Retinal pigment epithelial cell (primary cell): ENCODE results near the gene MTCH1.
"Not testable (repeated sequence)": the region's sequence is repeated elsewhere in the genome, so short reads cannot be mapped to it uniquely, and the experiment has no call there.

Source experiments
- DNase-seq: peaks from one replicate; pipeline ENCODE4 v3.0.0-alpha.2; 2010; ENCODE audit warnings: low read depth
- H3K4me3 ChIP-seq: 2 replicates; pipeline ENCODE4 v1.5.1; 2011; ENCODE audit warnings: mild to moderate bottlenecking, low read length, control low read depth, moderate library complexity
- TF ChIP-seq, protein P1 (sequence below): conservative IDR thresholded peaks from 2 replicates; pipeline ENCODE4 v1.5.1; 2011; ENCODE audit warnings: low read depth, low read length, control low read depth, inconsistent platforms

MTCH1 gene

DNA sequence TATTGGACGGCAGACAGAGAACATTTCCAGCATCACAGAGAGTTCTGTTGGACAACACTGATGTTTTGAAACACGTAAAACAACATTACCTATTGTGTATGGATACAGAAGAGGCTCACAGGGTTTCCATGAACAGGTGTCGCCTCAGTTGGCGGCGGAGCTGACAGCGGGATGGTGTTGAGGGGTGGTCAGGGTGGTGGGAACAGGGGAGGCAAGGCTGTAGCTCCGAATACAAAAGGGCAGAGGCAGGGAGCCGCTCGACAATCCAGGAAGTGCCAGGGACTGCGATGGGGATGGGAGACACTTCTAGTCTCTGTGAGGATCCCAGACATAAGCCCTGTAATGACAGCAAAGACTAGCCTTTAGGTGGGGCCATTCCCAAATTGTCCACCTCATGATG lies 46.0 kb downstream of the MTCH1 start:
- no peak overlapping the region for H3K4me3 ChIP-seq
- TF ChIP-seq, protein P1, sequence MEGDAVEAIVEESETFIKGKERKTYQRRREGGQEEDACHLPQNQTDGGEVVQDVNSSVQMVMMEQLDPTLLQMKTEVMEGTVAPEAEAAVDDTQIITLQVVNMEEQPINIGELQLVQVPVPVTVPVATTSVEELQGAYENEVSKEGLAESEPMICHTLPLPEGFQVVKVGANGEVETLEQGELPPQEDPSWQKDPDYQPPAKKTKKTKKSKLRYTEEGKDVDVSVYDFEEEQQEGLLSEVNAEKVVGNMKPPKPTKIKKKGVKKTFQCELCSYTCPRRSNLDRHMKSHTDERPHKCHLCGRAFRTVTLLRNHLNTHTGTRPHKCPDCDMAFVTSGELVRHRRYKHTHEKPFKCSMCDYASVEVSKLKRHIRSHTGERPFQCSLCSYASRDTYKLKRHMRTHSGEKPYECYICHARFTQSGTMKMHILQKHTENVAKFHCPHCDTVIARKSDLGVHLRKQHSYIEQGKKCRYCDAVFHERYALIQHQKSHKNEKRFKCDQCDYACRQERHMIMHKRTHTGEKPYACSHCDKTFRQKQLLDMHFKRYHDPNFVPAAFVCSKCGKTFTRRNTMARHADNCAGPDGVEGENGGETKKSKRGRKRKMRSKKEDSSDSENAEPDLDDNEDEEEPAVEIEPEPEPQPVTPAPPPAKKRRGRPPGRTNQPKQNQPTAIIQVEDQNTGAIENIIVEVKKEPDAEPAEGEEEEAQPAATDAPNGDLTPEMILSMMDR = no peak
- DNase-seq = no peak

DNA sequence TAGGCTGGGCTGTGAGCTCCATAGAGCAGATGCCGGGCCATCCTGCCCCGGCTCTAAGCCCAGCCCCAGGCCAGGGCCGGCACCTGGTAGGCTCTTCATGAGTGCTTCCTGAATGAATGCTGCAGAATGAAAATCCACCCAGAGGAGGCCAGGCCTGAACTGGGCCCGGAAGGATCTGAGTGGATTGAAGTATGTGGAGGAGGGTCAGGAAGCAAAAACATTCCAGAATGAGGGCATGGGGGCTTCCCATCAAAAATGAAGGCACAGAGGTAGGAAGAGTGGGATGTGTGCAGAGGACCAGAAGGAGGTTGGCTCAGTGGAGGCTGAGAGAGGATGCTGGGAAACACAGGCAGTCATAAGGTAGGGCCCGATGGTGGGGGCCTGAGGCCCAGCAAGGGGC lies 47.0 kb downstream of the MTCH1 start:
- DNase-seq, H3K4me3 ChIP-seq: not testable (repeated sequence)

DNA sequence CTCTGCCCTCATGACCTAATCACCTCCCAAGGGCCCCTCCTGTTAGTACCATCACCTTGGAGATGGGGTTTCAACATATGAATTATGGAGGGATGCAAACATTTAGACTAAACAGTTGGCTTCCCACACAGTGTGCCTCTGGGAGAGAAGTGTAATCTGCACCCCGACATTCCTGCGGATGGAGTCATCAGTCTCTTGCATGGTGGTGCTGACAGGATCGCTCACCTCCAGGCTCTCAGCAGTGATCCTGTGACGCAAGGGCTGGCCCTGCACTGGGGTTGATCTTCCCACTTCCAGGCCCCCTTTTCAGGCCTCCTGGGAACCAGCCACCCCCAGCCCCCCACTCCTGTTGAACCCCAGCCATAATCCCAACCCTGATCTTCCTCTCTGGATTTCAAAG lies 47.5 kb downstream of the MTCH1 start:
- peak; percentile 93 for DNase-seq
- TF ChIP-seq, protein P1 = no peak

DNA sequence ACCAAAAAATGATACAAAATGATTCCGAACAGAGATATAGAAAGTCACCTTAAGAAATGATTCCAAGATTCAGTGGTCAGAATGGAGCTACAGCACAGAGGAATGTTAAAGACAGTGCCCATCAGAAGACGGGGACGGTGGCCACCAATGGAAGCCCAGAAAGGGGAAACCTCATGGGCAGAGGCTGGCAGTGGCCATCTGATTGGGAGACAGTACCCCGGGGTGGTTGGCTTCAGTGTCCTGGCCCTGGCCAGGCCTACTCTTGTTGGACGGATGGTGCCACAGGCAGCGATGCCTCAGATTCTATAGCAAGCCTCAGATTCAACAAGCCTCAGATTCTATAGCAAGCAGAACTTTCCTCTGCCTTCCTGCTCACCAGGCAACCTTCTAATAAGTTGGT lies 48.1 kb downstream of the MTCH1 start:
- TF ChIP-seq, protein P1 = no peak
- DNase-seq = no peak
- H3K4me3 ChIP-seq = no peak overlapping the region

More for the DNA sequence above, 47.5 kb downstream of the MTCH1 start:
- H3K4me3 ChIP-seq = no peak overlapping the region

DNA sequence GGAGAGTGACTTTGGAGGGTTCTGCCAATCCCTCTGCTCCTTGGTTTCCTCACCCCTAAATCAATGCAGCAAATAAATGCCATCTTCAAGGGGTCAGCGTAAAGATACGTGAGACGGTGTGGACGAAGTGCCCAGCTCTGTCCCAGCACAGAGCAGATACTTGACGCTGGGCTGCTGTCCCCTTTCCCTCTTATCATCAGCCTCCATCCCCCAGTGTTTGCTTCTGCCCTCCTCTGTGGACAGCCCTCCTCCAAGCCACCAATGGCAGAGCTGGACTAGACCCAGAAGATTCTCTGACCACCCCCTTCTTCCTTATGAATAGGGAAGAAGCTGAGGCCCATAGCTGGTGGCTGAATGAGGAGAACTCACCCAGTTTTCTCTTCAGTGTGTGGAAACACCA lies 49.2 kb downstream of the MTCH1 start:
- H3K4me3 ChIP-seq = no peak overlapping the region
- DNase-seq = no peak
- TF ChIP-seq, protein P1 = no peak

DNA sequence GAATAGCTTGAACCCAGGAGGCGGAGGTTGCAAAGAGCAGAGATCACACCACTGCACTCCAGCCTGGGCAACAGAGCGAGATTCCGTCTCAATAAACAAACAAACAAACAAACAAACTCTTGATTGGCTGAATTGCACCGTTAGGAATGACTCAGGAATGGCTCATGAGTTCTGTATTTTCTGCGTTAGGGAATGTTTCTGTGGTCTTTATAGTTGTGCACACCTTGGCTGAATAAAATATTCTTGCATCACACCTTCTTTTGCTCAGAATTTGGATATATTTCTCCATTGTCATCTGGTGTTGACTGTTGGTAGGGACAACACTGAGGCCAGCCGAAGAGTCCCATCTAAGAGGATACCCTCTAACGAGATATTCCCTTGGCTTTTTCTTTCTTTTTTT lies 51.1 kb downstream of the MTCH1 start:
- TF ChIP-seq, protein P1 = no peak
- no peak for DNase-seq

DNA sequence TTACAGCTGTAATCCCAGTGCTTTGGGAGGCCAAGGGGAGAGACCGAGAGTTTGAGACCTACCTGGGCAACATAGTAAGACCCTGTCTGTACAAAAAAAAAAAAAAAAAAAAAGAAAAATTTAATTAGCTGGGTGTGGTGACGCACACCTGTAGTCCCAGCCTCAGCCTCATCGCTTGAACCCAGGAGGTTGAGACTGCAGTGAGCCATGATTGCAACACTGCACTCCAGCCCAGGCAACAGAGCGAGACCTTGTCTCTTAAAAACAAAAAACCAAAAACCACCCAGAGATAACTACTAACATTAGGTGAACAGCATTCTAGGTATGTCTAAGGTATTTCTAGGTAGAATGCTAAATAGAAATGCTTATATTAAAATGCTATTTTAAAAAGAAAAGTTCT lies 52.5 kb downstream of the MTCH1 start:
- DNase-seq = no peak
- H3K4me3 ChIP-seq = no peak overlapping the region
- TF ChIP-seq, protein P1 = no peak

More for the DNA sequence above, 51.1 kb downstream of the MTCH1 start:
- no peak overlapping the region for H3K4me3 ChIP-seq

DNA sequence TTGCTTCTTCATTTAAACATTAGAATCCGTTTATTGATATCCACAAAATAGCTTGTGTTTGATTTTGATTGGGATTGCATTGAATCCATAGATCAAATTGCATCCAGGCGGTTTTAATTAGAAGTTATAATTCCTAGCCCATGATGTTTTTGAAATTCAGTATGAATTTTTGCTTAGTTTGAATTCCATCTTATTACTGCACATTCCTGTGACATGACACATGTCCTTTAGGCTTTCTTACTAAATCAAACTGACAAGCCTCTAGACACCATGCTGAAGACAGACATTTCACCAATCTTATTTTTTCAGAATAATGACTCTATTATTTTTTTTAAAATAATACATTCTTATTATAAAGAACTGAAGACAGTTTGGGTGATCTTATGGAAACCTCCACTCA lies 52.9 kb downstream of the MTCH1 start:
- TF ChIP-seq, protein P1 = no peak
- peak; percentile 64 for DNase-seq

More for the DNA sequence above, 52.9 kb downstream of the MTCH1 start:
- no peak overlapping the region for H3K4me3 ChIP-seq
